ENCODE results near the gene KLHL42. TPM values are rescaled to one million over a fixed set of nuclear protein-coding genes. Genes with fewer than 3 reads are reported as not detected.
A peak's percentile ranks its signal among the peaks of the same experiment; 100 is the strongest.

Gene KLHL42
- total and polyA plus RNA-seq, 2 of the 13 experiments (the other 11 are each of a cell fraction or from before 2014, with no cell fraction given), result 13.5 to 14.0 TPM

GRCh38 chr12:27779920-27780611, at the start of gene KLHL42, which contains the start of gene MANSC4 (continued):
- TF ChIP-seq ZNF503 (CRISPR knock-in tag; IDR thresholded peaks at IDR 0.05) (no peak), ATF7-NPFF (CRISPR knock-in tag; IDR thresholded peaks at IDR 0.05; ENCODE audit: low read depth) (no peak; the same call in none of the 2 replicates), E2F1 (CRISPR knock-in tag; IDR thresholded peaks at IDR 0.05) (0 out of 2 replicates have a peak, but pooled peaks have one; percentile 13), TFDP2 (CRISPR knock-in tag; IDR thresholded peaks at IDR 0.05) (peak; percentile 43), ZNF775 (CRISPR knock-in tag; IDR thresholded peaks at IDR 0.05; ENCODE audit: borderline replicate concordance) (no peak), RBFOX2 (IDR thresholded peaks at IDR 0.05; ENCODE audit: low read depth, low read length) (peak; percentile 75), ZFP91 (CRISPR knock-in tag; IDR thresholded peaks at IDR 0.05; ENCODE audit: borderline replicate concordance) (peak; percentile 64; the same call in 1 of the 2 replicates), NFAT5 (CRISPR knock-in tag; IDR thresholded peaks at IDR 0.05) (0 out of 2 replicates have a peak, but pooled peaks have one; percentile 71), ZNF839 (CRISPR knock-in tag; IDR thresholded peaks at IDR 0.05; ENCODE audit: borderline replicate concordance) (no peak), SRSF9 (IDR thresholded peaks at IDR 0.05; ENCODE audit: borderline replicate concordance, insufficient read depth, low read depth, low read length, poor library complexity, severe bottlenecking) (no peak), ZNF749 (CRISPR knock-in tag; IDR thresholded peaks at IDR 0.05; ENCODE audit: borderline replicate concordance) (0 out of 2 replicates have a peak, but pooled peaks have one; percentile 23), NCOA2 (CRISPR knock-in tag; IDR thresholded peaks at IDR 0.05) (no peak), SMAD1 (CRISPR knock-in tag; IDR thresholded peaks at IDR 0.05; ENCODE audit: borderline replicate concordance, low read depth) (0 out of 2 replicates have a peak, but pooled peaks have one; percentile 37), ZNF83 (CRISPR knock-in tag; IDR thresholded peaks at IDR 0.05; ENCODE audit: borderline replicate concordance) (0 out of 2 replicates have a peak, but pooled peaks have one; percentile 47), KLF12 (CRISPR knock-in tag; IDR thresholded peaks at IDR 0.05; ENCODE audit: borderline replicate concordance) (peak; percentile 73), BRD4 (CRISPR knock-in tag; IDR thresholded peaks at IDR 0.05) (peak; percentile 77)
